SU-DHL-6 (cell line): Measurements from ENCODE around the gene CTBP1.

Source experiments
- EZH2phosphoT487 ChIP-seq: fragments of 200-600 bp; sonication (generic), shearing (Covaris generic); conservative IDR thresholded peaks from 2 replicates; pipeline ENCODE4 v1.6.1; 2018; ENCODE audit warnings: mild to moderate bottlenecking, antibody characterized with exemption, low read length, moderate library complexity, mixed read lengths
- TF ChIP-seq, protein P1 (sequence below): fragments of 200-600 bp; sonication (generic); IDR thresholded peaks from one replicate; pipeline ENCODE4 v1.5.1; 2017; ENCODE audit warnings: antibody characterized with exemption, mild to moderate bottlenecking, low read length, moderate library complexity; ENCODE audit not compliant: insufficient read depth, poor library complexity, severe bottlenecking

DNA sequence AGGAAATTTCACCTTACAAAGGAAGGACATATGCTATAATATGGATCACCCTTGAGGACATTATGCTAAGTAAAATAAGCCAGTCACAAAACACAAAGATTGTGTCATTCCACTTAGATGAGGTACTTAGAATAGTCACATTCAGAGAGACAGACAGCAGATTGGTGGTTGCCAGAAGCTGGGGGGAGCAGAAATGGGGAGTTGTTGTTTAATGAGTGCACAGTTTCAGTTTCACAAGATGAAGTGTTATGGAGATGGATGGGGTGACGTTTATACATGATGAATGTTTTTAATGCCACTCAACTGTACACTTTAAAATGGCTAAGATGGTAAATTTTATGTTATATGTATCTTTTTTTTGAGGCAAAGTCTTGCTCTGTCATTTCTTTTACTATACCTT, 61.7 kb downstream of the CTBP1 start:
- no peak for TF ChIP-seq EZH2phosphoT487
- TF ChIP-seq, protein P1, sequence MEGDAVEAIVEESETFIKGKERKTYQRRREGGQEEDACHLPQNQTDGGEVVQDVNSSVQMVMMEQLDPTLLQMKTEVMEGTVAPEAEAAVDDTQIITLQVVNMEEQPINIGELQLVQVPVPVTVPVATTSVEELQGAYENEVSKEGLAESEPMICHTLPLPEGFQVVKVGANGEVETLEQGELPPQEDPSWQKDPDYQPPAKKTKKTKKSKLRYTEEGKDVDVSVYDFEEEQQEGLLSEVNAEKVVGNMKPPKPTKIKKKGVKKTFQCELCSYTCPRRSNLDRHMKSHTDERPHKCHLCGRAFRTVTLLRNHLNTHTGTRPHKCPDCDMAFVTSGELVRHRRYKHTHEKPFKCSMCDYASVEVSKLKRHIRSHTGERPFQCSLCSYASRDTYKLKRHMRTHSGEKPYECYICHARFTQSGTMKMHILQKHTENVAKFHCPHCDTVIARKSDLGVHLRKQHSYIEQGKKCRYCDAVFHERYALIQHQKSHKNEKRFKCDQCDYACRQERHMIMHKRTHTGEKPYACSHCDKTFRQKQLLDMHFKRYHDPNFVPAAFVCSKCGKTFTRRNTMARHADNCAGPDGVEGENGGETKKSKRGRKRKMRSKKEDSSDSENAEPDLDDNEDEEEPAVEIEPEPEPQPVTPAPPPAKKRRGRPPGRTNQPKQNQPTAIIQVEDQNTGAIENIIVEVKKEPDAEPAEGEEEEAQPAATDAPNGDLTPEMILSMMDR: no peak
